ENCODE data around the gene ZNRF3. TPM values are rescaled to one million over a fixed set of nuclear protein-coding genes. Genes with fewer than 3 reads are reported as not detected.

Gene ZNRF3
- total RNA-seq, 6 experiments from 2014 or later: 5.8 to 9.2 (median 6.9) TPM

DNA sequence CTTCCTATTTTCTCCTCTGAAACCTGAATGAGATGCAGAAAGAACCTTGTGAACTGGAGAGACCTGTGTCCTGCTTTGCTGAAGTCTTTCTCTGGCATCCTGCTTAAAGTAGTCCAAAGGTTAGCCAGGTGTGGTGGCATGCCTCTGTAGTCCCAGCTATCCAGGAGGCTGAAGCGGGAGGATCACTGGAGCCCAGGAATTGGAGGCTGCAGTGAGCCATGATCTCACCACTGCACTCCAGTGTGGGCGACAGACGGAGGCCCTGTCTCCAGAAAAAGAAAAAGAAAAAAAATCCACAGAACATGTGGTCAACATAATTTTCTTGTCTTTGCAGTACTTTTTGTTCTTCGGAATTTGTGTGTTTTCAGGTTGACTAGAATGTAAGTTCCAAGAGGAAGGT is 187.1 kb downstream of the ZNRF3 start:
- peaks cover 0 to 16% (median 4%) of the 10 kb centered on the region in 4 donors for H3K4me1 ChIP-seq
- no peak overlapping the region for H3K4me3 ChIP-seq
- H3K27ac ChIP-seq: no peak overlapping the region
- ATAC-seq (no peak), DNase-seq (no peak)
- TF ChIP-seq, protein P1, sequence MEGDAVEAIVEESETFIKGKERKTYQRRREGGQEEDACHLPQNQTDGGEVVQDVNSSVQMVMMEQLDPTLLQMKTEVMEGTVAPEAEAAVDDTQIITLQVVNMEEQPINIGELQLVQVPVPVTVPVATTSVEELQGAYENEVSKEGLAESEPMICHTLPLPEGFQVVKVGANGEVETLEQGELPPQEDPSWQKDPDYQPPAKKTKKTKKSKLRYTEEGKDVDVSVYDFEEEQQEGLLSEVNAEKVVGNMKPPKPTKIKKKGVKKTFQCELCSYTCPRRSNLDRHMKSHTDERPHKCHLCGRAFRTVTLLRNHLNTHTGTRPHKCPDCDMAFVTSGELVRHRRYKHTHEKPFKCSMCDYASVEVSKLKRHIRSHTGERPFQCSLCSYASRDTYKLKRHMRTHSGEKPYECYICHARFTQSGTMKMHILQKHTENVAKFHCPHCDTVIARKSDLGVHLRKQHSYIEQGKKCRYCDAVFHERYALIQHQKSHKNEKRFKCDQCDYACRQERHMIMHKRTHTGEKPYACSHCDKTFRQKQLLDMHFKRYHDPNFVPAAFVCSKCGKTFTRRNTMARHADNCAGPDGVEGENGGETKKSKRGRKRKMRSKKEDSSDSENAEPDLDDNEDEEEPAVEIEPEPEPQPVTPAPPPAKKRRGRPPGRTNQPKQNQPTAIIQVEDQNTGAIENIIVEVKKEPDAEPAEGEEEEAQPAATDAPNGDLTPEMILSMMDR (IDR thresholded peaks at IDR 0.05): no peak
- no peak for TF ChIP-seq POLR2A (IDR thresholded peaks at IDR 0.05)
- H3K9me3 ChIP-seq: no peaks in the 10 kb centered on the region
- 81% methylated on average over 4 of the region's 4 CpGs for WGBS (ENCODE audit: insufficient coverage, low coverage, low lambda C conversion rate, missing lambda C conversion rate)
- H3K36me3 ChIP-seq: no peaks in the 10 kb centered on the region
- intact Hi-C loops (cut with DNase I): no loop called here
- H3K27me3 ChIP-seq: no peaks in the 10 kb centered on the region

DNA sequence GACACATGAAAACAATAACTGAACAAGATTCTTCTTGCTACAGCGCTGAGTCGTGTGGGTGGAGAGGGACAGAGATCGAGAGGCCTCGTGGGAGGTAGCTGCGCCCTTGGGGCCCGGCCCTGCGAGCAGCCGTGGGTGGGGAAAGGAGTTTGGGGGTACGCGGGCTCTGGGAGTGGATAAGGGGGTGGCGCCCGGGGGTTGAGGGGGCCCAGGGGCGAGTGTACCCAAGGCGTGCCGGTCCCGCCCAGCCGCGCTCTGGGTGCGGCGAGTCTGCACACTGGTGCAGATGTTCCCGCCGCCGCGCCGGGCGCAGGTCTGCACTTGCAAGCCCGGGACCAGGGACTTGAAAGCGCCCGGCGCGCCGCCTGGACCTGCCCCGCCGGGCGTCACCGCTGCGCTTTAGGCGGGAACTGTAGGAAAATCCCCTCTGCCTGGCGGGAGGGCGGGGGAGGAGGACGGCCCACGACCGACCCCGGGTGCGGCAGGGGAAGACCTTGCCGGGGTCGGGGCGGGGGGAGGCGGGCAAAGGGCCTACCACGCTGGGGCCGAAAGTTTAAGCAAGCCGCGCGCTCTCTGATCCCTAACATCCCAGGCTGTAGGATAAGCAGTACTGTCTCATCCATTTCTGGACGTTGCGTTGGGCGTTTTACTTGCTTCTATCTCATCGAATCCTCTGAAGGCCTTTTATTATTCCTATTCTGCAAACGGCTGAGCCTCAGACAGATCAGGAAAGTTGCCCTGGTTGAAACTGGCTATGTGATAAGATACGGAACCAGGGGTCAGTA is 188.1 kb downstream of the ZNRF3 start:
- no peaks in the 10 kb centered on the region for H3K36me3 ChIP-seq
- H3K27me3 ChIP-seq: no peaks in the 10 kb centered on the region
- H3K27ac ChIP-seq: no peak overlapping the region
- ATAC-seq (peak; percentile 9 to 45 (median 14)), DNase-seq (peak; percentile 58 to 67 (median 67))
- peak overlapping the region; percentile 29 to 48 (median 41) for H3K4me3 ChIP-seq
- 8% methylated on average over 21 of the region's 60 CpGs for WGBS (ENCODE audit: insufficient coverage, low coverage, low lambda C conversion rate, missing lambda C conversion rate)
- intact Hi-C loops (cut with DNase I): no loop called here
- peaks cover 0 to 16% (median 4%) of the 10 kb centered on the region in 4 donors for H3K4me1 ChIP-seq
- no peaks in the 10 kb centered on the region for H3K9me3 ChIP-seq
- TF ChIP-seq, protein P1 (IDR thresholded peaks at IDR 0.05): no peak
- no peak for TF ChIP-seq POLR2A (IDR thresholded peaks at IDR 0.05)

DNA sequence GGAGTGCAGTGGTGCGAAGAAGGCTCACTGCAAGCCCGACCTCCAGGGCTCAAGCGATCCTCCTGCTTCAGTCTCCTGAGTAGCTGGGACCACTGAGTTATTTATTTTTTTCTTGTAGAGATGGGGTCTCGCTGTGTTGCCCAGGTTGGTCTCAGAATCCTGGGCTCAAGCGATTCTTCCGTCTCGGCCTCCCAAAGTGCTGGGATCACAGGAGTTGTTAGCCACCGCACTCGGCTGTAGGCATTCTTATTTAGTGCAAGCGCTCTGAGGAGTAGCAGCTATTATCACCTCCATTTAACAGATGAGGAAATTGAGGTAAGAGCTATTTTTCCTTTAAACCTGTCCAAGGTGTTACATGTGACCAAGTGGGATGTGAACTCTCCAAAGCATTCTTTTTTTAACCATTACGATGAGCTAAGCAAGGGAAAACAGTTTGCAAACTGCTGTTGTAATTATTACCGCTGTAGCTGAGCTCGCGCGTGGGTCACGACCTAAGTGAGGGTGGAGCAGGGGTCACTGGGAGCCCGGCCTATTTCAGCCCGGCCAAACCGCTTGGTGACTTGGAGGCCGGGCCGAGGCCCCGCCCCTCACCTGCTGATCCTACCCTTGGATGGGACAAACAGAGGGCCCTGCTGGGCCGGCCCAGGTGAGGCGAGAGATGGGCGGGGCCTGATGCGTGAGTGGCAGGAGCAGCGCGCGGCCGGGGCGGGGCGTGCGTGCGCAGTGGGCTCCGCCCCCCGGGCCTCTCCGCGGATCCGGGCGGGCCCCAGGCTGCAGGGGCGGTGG is 189.0 kb downstream of the ZNRF3 start:
- intact Hi-C loops (cut with DNase I): no loop called here
- 63% methylated on average over 11 of the region's 41 CpGs for WGBS (ENCODE audit: insufficient coverage, low coverage, low lambda C conversion rate, missing lambda C conversion rate)

DNA sequence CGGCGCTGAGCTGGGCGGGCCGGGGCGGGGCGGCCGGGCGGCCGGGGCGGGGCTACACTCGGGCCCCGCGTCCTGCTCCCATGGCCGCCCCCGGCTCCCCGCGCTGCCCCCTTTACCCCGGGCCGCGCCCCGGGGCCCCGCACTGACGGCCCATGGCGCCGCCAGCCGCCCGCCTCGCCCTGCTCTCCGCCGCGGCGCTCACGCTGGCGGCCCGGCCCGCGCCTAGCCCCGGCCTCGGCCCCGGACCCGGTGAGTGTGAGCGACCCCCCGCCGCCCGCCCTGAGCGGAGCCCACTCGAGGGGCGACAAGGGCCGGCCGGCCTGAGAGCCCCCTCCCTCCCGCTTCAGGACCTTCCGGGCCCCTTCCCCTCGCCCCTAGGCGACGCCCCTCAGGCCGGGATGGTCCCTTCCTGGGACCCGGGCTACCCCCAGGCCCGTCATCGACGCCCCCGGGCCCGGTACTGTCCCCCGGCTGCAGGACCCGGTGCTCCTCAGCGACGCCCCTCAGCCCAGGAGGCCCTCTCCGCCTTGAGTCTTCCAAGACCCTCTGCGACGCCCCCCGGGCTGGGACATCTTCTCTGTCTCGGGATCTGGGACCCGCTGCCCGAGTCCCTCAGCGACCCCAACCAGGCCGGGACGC is 189.7 kb downstream of the ZNRF3 start, which contains the start of gene KREMEN1:
Gene KREMEN1 (plus strand): TSS at position 57 of the 639 bp plus-strand sequence. CDS start 96 bp downstream, at position 153.
- H3K4me1 ChIP-seq: peaks cover 0 to 24% (median 4%) of the 10 kb centered on the region in 4 donors
- intact Hi-C loops (cut with DNase I): no loop called here
- peak in 1 of 4 donors; percentile 1 for ATAC-seq
- no peaks in the 10 kb centered on the region for H3K9me3 ChIP-seq
- H3K27me3 ChIP-seq: no peaks in the 10 kb centered on the region
- under 1% methylated on average over 15 of the region's 76 CpGs for WGBS (ENCODE audit: insufficient coverage, low coverage, low lambda C conversion rate, missing lambda C conversion rate)
- peak within 1 kb of the TSS; percentile 54 to 65 (median 54) for H3K4me3 ChIP-seq
- DNase-seq: peak; percentile 48 to 72 (median 60)
- H3K36me3 ChIP-seq: no peaks in the 10 kb centered on the region
- peak within 1 kb of the TSS in 1 of 3 donors; percentile 53 for H3K27ac ChIP-seq
- TF ChIP-seq, protein P1 (IDR thresholded peaks at IDR 0.05): no peak
- no peak for TF ChIP-seq POLR2A (IDR thresholded peaks at IDR 0.05)

More for the DNA sequence above, 189.0 kb downstream of the ZNRF3 start:
- Histone ChIP-seq H3K4me3 (peak overlapping the region; percentile 3 to 48 (median 23)), H3K9me3 (no peaks in the 10 kb centered on the region), H3K4me1 (peaks cover 0 to 20% (median 4%) of the 10 kb centered on the region in 4 donors), H3K27ac (peak overlapping the region in 1 of 3 donors; percentile 53), H3K27me3 (no peaks in the 10 kb centered on the region), H3K36me3 (no peaks in the 10 kb centered on the region)
- ATAC-seq (peak; percentile 92 to 98 (median 94)), DNase-seq (peak; percentile 98 to 99 (median 99))
- TF ChIP-seq, protein P1 (IDR thresholded peaks at IDR 0.05): no peak
